HG03558 (cell line): ENCODE measurements around the gene LIPA.
"Not testable (repeated sequence)": the region's sequence is repeated elsewhere in the genome, so short reads cannot be mapped to it uniquely, and the experiment has no call there.

Experiments used
- ATAC-seq: cut with Tn5 transposase; IDR thresholded peaks from one replicate; pipeline ENCODE4 v1.9.1; 2021; ENCODE audit warnings: moderate number of reproducible peaks; ENCODE audit not compliant: unreplicated experiment; ENCODE audit errors: extremely low read depth

LIPA gene

DNA sequence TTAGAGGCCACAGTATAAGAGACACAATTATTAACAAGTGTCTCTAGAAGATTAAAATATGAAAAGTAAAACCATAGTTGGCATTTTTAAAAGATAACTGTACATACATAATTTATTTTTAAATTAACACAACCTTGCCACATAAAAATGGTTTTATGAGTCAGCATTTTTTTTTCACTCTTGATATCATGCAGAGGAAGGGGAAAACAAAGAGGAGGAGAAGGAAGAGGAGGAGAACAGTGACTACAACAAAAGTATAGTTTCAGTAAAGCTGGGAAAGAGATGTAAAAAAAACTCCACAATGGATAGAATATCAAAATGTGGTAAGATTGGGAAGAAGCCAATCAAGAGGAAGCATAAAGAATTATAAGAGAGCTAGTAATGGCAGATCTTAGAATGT is 78.5 kb downstream of the LIPA start:
- no peak for ATAC-seq

DNA sequence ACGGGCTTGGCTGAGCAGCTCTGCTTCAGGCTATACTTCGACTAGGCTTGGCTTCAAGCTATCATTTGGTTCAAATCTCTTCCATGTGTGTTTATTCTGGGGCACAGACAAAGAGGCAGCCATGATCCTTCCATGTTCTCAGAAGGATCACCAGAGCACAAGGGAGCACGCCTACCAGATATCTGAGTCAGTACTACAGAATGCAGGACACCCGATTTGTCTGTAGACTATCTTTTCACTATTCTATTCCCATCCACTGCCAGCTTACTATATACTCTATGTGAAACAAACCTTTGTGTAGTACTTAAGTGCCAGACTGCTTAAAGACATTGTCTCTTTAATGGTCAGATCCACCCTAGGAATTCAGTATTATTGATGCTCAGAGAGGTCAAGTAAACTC is 79.6 kb downstream of the LIPA start:
- no peak for ATAC-seq

DNA sequence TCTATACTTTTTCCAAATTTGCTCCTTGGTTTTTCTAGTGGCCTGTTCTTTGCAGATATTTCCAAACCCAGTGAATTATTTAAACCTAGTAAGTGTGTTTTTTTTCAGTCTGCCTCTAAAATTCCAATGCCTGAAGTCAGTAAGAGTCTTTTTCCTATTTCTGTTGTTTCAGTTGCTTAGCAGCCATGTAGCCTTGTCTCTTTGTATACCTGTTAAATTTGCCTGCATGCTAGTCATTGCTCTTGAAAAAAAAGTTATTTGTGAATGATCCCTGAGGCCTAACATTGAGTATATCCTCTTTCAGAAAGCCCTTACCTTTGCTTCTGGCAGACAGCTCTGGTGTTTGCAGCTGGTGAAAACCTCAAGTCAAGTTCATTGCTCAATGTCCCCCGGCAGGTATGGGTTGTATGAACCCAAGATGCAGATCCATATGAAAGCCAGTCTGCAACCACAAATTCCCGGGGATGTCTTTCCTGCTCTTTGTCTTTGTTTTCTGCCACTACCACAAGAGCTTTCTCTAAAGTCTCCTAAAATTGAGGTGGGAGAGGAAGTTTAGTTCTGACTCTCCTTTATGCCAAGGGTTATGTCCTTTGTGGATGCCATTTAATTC is 80.2 kb downstream of the LIPA start:
- no peak for ATAC-seq

DNA sequence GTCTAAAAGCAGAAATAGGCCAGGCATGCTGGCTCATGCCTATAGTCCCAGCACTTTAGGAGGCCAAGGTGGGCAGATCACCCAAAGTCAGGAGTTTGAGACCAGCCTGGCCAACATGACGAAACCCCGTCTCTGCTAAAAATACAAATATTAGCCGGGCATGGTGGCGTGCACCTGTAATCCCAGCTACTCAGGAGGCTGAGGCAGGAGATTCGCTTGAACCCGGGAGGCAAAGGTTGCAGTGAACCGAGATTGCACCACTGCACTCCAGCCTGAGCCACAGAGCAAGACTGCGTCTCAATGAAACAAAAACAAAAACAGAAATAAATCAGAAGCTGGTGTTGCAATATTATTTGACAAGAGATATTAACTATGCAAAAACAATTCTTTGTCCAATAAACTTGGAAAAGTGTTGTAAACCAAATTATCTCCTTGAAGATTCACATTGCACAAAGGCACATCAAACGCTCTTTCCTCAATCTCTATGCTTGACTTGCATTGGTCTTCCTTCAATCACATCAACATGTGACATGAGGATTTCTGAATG is 83.1 kb downstream of the LIPA start:
- ATAC-seq, result not testable (repeated sequence)

DNA sequence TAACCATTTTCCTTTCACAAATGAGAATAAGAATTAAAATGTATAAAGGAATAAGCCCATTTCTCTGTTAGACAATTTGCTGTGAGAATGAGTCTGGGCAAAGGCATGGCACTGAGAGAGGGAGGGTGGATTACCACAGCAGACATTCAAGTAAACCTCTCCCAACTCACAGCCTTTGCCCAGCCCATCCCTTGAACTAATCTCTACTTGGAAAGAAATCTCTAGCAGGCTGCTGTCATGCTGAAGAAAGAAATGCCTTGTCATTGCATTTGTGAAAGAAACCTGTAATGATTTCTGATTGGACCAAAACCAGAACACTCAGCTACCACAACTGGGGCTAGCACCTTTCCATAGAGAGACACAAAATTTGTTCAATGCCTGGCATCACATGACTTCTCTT is 83.7 kb downstream of the LIPA start:
- no peak for ATAC-seq

DNA sequence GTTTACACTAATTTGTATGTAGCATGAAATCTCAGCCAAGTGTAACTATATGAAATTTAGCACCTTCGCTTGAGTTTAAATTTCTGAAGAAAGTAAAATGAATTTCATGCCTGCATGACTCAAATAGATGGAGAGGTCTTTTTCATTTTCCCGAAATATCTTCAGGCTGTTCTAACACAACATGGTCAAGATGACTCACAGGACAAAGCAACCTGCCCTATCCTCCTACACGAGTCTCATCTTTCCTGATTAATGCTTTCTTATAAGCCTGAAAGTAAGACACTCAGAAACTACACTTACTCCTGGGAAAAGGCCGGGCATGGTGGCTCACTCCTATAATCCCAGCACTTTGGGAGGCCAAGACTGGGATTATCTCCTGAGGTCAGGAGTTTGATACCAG is 85.7 kb downstream of the LIPA start:
- no peak for ATAC-seq

DNA sequence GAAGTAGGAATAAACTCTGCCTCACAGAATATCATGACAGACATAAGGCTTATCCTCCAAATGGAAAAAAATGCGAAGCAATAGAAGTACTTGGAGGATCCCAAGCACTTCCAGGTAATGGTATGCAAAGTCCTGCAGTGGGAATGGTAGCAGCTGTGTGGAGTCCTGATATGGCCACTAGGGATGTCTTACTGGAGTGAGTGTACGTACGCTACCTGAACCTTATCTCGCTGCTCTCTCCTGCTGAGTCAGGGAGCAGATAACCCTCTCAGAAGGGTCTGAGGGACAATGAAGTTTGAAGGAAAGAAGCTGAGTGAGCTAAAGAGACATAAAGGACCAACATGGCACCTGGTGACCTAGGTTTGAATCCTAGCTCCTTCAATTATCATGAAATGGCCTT is 86.7 kb downstream of the LIPA start:
- ATAC-seq, result no peak

DNA sequence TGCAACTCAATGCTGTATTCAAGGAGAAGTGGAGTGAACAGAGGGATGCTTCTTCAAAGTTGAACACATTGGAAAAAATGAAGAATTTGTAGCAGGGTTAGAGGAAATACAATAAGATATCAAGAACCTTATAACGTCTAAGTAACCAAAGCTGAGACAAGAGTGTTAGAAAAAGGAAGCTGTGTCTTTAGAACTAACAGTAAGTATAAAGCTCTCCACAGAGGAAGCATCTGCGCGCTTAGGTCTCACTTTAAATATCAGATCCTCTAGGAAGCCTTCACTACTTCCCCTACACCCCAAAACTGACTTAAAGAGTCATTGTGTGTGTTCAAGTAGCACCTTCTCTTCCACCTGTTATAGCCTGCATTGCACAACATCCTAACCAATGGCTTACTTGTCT is 87.5 kb downstream of the LIPA start:
- no peak for ATAC-seq
